ENCODE measurements around the gene CEP95. TPM values are rescaled to one million over a fixed set of nuclear protein-coding genes. Genes with fewer than 3 reads are reported as not detected.

CEP95 gene
- polyA plus RNA-seq, 3 donors = 4.6 to 42.1 (median 5.0) TPM

DNA sequence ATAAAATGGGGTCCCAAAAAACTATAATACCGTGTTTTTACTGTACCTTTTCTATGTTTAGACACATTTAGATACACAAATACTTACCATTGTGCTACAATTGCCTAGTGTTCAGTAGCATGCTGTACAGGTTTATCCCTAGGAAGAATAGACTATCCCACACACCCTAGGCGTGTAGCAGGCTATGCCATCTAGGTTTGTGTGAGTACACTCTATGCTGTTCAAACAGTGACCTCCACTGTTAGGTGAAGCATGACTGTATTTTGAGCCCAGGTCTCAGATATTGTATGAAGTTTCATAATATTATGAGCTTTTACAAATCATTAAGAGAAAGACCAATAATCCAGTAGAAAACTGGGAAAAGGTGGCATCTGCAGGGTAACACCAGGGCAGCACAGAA, 34.2 kb upstream of the CEP95 start:
- DNase-seq = no peak
- H3K4me1 ChIP-seq (ENCODE audit: control insufficient read depth in 1 of 2, insufficient read depth in 2 of 2, low read length in 2 of 2) = peaks cover 10 to 23% of the 10 kb centered on the region in 2 donors
- no peaks in the 10 kb centered on the region for H3K9me3 ChIP-seq (replicated peaks in 1 of 2; ENCODE audit: control insufficient read depth in 1 of 2, insufficient read depth in 1 of 2, low read length in 2 of 2)
- no peak overlapping the region for H3K27ac Mint-ChIP-seq
- H3K4me2 ChIP-seq (replicated peaks; ENCODE audit: extremely low read depth, low read length, poor library complexity, severe bottlenecking) = no peak overlapping the region
- no peak overlapping the region for H2AFZ ChIP-seq (ENCODE audit: insufficient read depth, low read depth, low read length, poor library complexity, severe bottlenecking)
- no peaks in the 10 kb centered on the region for H3K79me2 ChIP-seq (ENCODE audit: insufficient read depth, low read length)
- no peaks in the 10 kb centered on the region for H3K27me3 ChIP-seq (ENCODE audit: control insufficient read depth in 2 of 2, insufficient read depth in 2 of 2, low read length in 2 of 2)
- peaks cover 5% of the 10 kb centered on the region for H4K20me1 ChIP-seq (ENCODE audit: insufficient read depth, low read length)
- intact Hi-C loops (cut with micrococcal nuclease) = no loop called here
- H3K4me3 Mint-ChIP-seq = no peak overlapping the region
- peaks cover 0 to 2% (median 0%) of the 10 kb centered on the region in 3 donors for H3K27me3 Mint-ChIP-seq (ENCODE audit: low read depth in 3 of 3)
- H3K9ac ChIP-seq (ENCODE audit: insufficient read depth, low read length, poor library complexity, severe bottlenecking) = no peak overlapping the region
- H3K36me3 ChIP-seq (replicated peaks in 1 of 2; ENCODE audit: control insufficient read depth in 1 of 2, insufficient read depth in 2 of 2, low read length in 2 of 2) = peaks cover 38 to 65% of the 10 kb centered on the region in 2 donors
- no peak overlapping the region for H3K4me3 ChIP-seq (replicated peaks in 1 of 3; ENCODE audit: low read depth in 2 of 3, low read length in 3 of 3)
- WGBS (ENCODE audit: insufficient coverage) = no CpG with 5 or more reads among the region's 2 CpGs
- TF ChIP-seq, protein P1, sequence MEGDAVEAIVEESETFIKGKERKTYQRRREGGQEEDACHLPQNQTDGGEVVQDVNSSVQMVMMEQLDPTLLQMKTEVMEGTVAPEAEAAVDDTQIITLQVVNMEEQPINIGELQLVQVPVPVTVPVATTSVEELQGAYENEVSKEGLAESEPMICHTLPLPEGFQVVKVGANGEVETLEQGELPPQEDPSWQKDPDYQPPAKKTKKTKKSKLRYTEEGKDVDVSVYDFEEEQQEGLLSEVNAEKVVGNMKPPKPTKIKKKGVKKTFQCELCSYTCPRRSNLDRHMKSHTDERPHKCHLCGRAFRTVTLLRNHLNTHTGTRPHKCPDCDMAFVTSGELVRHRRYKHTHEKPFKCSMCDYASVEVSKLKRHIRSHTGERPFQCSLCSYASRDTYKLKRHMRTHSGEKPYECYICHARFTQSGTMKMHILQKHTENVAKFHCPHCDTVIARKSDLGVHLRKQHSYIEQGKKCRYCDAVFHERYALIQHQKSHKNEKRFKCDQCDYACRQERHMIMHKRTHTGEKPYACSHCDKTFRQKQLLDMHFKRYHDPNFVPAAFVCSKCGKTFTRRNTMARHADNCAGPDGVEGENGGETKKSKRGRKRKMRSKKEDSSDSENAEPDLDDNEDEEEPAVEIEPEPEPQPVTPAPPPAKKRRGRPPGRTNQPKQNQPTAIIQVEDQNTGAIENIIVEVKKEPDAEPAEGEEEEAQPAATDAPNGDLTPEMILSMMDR (IDR thresholded peaks at IDR 0.05) = no peak
- peaks cover 51 to 70% of the 10 kb centered on the region in 2 donors for H3K36me3 Mint-ChIP-seq
- peaks cover 0 to 2% (median 0%) of the 10 kb centered on the region in 7 donors for H3K9me3 Mint-ChIP-seq
- peak overlapping the region in 1 of 2 donors; percentile 5 for H3K27ac ChIP-seq (ENCODE audit: low read depth in 1 of 2, low read length in 2 of 2)
- H3K4me1 Mint-ChIP-seq = peaks cover 15% of the 10 kb centered on the region

DNA sequence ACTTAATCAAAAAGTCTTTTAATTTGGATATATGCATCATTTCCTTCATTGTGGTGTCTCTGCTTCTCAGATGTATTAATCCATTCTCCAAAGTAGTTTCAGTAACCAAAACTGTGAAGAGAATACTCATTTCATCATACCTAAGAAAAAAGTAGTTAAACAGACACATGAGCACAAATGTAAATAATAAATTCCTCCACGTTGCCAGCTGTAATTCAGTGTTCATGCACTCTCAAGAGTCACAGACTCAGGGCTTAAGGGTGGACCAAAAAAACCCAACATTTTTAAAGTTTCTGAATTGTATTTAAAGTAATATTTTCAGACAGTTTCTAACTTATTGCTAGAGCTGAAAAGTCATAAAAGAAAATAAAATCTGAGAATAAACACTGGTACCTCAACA, 28.9 kb upstream of the CEP95 start:
- no peaks in the 10 kb centered on the region for H3K27me3 Mint-ChIP-seq (ENCODE audit: low read depth in 3 of 3)
- Histone ChIP-seq H3K4me2 (replicated peaks; ENCODE audit: extremely low read depth, low read length, poor library complexity, severe bottlenecking) (no peak overlapping the region), H4K20me1 (ENCODE audit: insufficient read depth, low read length) (no peaks in the 10 kb centered on the region), H3K79me2 (ENCODE audit: insufficient read depth, low read length) (no peaks in the 10 kb centered on the region), H3K9me3 (replicated peaks in 1 of 2; ENCODE audit: control insufficient read depth in 1 of 2, insufficient read depth in 1 of 2, low read length in 2 of 2) (no peaks in the 10 kb centered on the region), H3K27ac (ENCODE audit: low read depth in 1 of 2, low read length in 2 of 2) (no peak overlapping the region), H3K27me3 (ENCODE audit: control insufficient read depth in 2 of 2, insufficient read depth in 2 of 2, low read length in 2 of 2) (no peaks in the 10 kb centered on the region), H2AFZ (ENCODE audit: insufficient read depth, low read depth, low read length, poor library complexity, severe bottlenecking) (no peak overlapping the region), H3K4me3 (replicated peaks in 1 of 3; ENCODE audit: low read depth in 2 of 3, low read length in 3 of 3) (no peak overlapping the region), H3K4me1 (ENCODE audit: control insufficient read depth in 1 of 2, insufficient read depth in 2 of 2, low read length in 2 of 2) (peaks cover 15 to 30% of the 10 kb centered on the region in 2 donors), H3K36me3 (replicated peaks in 1 of 2; ENCODE audit: control insufficient read depth in 1 of 2, insufficient read depth in 2 of 2, low read length in 2 of 2) (peaks cover 23 to 55% of the 10 kb centered on the region in 2 donors), H3K9ac (ENCODE audit: insufficient read depth, low read length, poor library complexity, severe bottlenecking) (no peak overlapping the region)
- intact Hi-C loops (cut with micrococcal nuclease) = no loop called here
- no peak for DNase-seq
- H3K4me3 Mint-ChIP-seq = no peak overlapping the region
- H3K27ac Mint-ChIP-seq = no peak overlapping the region
- H3K9me3 Mint-ChIP-seq = peaks cover 0 to 2% (median 0%) of the 10 kb centered on the region in 7 donors
- TF ChIP-seq, protein P1 (IDR thresholded peaks at IDR 0.05) = no peak
- WGBS (ENCODE audit: insufficient coverage) = no CpG with 5 or more reads among the region's 1 CpG
- H3K36me3 Mint-ChIP-seq = peaks cover 22 to 60% of the 10 kb centered on the region in 2 donors
- H3K4me1 Mint-ChIP-seq = peaks cover 23% of the 10 kb centered on the region

Data from CD14-positive monocyte (primary cell).